Fibroblast of lung (primary cell): Measurements from ENCODE around the gene JMJD7. TPM values are rescaled to one million over a fixed set of nuclear protein-coding genes. Genes with fewer than 3 reads are reported as not detected.

ENCODE experiments used
- DNase-seq, 2 donors: peaks; one replicate each; pipeline versions ENCODE4 v3.0.0 to v3.0.0-alpha.2; 2010; ENCODE audit warnings: low read depth in 2 of 2
- H2AFZ ChIP-seq: 2 replicates; pipeline ENCODE4 v1.5.1; 2012; ENCODE audit warnings: low read length, control low read depth, inconsistent platforms
- H3K27ac ChIP-seq: 2 replicates; pipeline ENCODE4 v1.5.1; 2011; ENCODE audit warnings: low read length, control low read depth; ENCODE audit not compliant: insufficient read depth
- H3K27me3 ChIP-seq: 2 replicates; pipeline ENCODE4 v1.5.1; 2011; ENCODE audit warnings: mild to moderate bottlenecking, low read length; ENCODE audit not compliant: control insufficient read depth, insufficient read depth
- H3K36me3 ChIP-seq: 2 replicates; pipeline ENCODE4 v1.5.1; 2011; ENCODE audit warnings: low read length; ENCODE audit not compliant: control insufficient read depth, insufficient read depth
- H3K4me1 ChIP-seq: 2 replicates; pipeline ENCODE4 v1.5.1; 2011; ENCODE audit warnings: low read length; ENCODE audit not compliant: control insufficient read depth, insufficient read depth; ENCODE audit errors: extremely low read depth
- H3K4me2 ChIP-seq: 2 replicates; pipeline ENCODE4 v1.5.1; 2011; ENCODE audit warnings: low read length, control low read depth; ENCODE audit not compliant: insufficient read depth; ENCODE audit errors: extremely low read depth
- H3K4me3 ChIP-seq, 4 experiments: fragments of 200-600 bp in 1 of 4; sonication (generic) in 1 of 4; replicated peaks in 1 of 4; 2 replicates each; pipeline ENCODE4 v1.5.1; 2011 to 2016; ENCODE audit warnings: low read length in 4 of 4, low read depth in 3 of 4, mild to moderate bottlenecking in 3 of 4, control low read depth in 2 of 4, inconsistent platforms in 1 of 4, mixed read lengths in 1 of 4; ENCODE audit not compliant: insufficient read depth in 1 of 4; ENCODE audit errors: control extremely low read depth in 1 of 4
- H3K79me2 ChIP-seq: 2 replicates; pipeline ENCODE4 v1.5.1; 2012; ENCODE audit warnings: mild to moderate bottlenecking, low read length, inconsistent platforms; ENCODE audit not compliant: control insufficient read depth, insufficient read depth
- H3K9ac ChIP-seq: 2 replicates; pipeline ENCODE4 v1.5.1; 2011; ENCODE audit warnings: mild to moderate bottlenecking, low read length, control low read depth; ENCODE audit not compliant: insufficient read depth
- H3K9me3 ChIP-seq: 2 replicates; pipeline ENCODE4 v1.5.1; 2012; ENCODE audit warnings: low read depth, low read length; ENCODE audit not compliant: control insufficient read depth, insufficient read depth
- H4K20me1 ChIP-seq: 2 replicates; pipeline ENCODE4 v1.5.1; 2011; ENCODE audit warnings: low read length; ENCODE audit not compliant: control insufficient read depth, insufficient read depth; ENCODE audit errors: extremely low read depth
- CTCF ChIP-seq, 2 donors: IDR thresholded peaks in 1 of 2; conservative IDR thresholded peaks in 1 of 2; 1 replicate in 1 of 2; 2 replicates in 1 of 2; pipeline ENCODE4 v1.5.1; 2011 to 2012; ENCODE audit warnings: low read length in 2 of 2, control low read depth in 1 of 2, inconsistent platforms in 1 of 2, low read depth in 1 of 2, mild to moderate bottlenecking in 1 of 2
- EZH2 ChIP-seq: IDR thresholded peaks from 2 replicates; pipeline ENCODE4 v1.5.1; 2012; ENCODE audit warnings: low read length, control low read depth, mild to moderate bottlenecking; ENCODE audit errors: missing control alignments
- polyA plus RNA-seq, 2 donors: library from polyadenylated mRNA; depleted of rRNA in 1 of 2; stranded (reverse) in 1 of 2; unstranded in 1 of 2; fragments of >200 nt; gene quantifications; 2 replicates each; pipeline ENCODE4 v1.2.1, GENCODE V29; 2011 to 2012; ENCODE audit warnings: missing spikeins in 1 of 2
- total RNA-seq: library from RNA; depleted of rRNA; stranded (reverse); fragments of >200 nt; gene quantifications from 2 replicates; pipeline ENCODE4 v1.2.1, GENCODE V29; 2014

Gene JMJD7
- total and polyA plus RNA-seq, 2 donors (not counting 1 experiment from before 2014, with no cell fraction given): 2.2 to 4.0 TPM

GRCh38 chr15:41795996-41796856 lies 31.7 kb upstream of the JMJD7 start:
- TF ChIP-seq EZH2 (no peak), CTCF (conservative IDR thresholded peaks at IDR 0.05 in 1 of 2, IDR thresholded peaks at IDR 0.05 in 1 of 2; ENCODE audit: low read depth in 1 of 2, low read length in 2 of 2) (no peak)
- DNase-seq: peak; percentile 37 to 52
- H3K27ac ChIP-seq: peak overlapping the region; percentile 52
- H3K79me2 ChIP-seq: peaks cover 16% of the 10 kb centered on the region
- peak overlapping the region; percentile 77 for H3K4me2 ChIP-seq
- H3K36me3 ChIP-seq: no peaks in the 10 kb centered on the region
- H3K9ac ChIP-seq: no peak overlapping the region
- H3K9me3 ChIP-seq: no peaks in the 10 kb centered on the region
- H3K4me3 ChIP-seq: peak overlapping the region in 1 of 4 experiments; percentile 13
- H3K27me3 ChIP-seq: no peaks in the 10 kb centered on the region
- H2AFZ ChIP-seq: peak overlapping the region; percentile 8
- no peaks in the 10 kb centered on the region for H4K20me1 ChIP-seq
- peaks cover 11% of the 10 kb centered on the region for H3K4me1 ChIP-seq

- Histone ChIP-seq H3K4me2 (peak overlapping the region; percentile 77), H3K4me3 (no peak overlapping the region), H3K9me3 (no peaks in the 10 kb centered on the region), H3K27me3 (no peaks in the 10 kb centered on the region), H3K4me1 (peaks cover 10% of the 10 kb centered on the region), H2AFZ (no peak overlapping the region), H4K20me1 (no peaks in the 10 kb centered on the region), H3K36me3 (no peaks in the 10 kb centered on the region), H3K79me2 (peaks cover 11% of the 10 kb centered on the region), H3K9ac (no peak overlapping the region), H3K27ac (no peak overlapping the region)
- no peak for DNase-seq
- TF ChIP-seq EZH2 (no peak), CTCF (conservative IDR thresholded peaks at IDR 0.05 in 1 of 2, IDR thresholded peaks at IDR 0.05 in 1 of 2; ENCODE audit: low read depth in 1 of 2, low read length in 2 of 2) (no peak)
Observed at GRCh38 chr15:41797201-41797944, 30.5 kb upstream of the JMJD7 start.
